CD8-positive, alpha-beta memory T cell (primary cell): ENCODE data around the gene ZDHHC13. TPM values are rescaled to one million over a fixed set of nuclear protein-coding genes. Genes with fewer than 3 reads are reported as not detected.

ENCODE experiments used
- CTCF ChIA-PET: fragments of 350-600 bp; sonication (Branson Sonifier 250); formaldehyde crosslinking; loops from one replicate; lab custom pipeline; 2021; ENCODE audit warnings: antibody characterized with exemption; lab: Charles Lee
- POLR2A ChIA-PET: fragments of 350-600 bp; sonication (Branson Sonifier 250); formaldehyde crosslinking; loops from one replicate; lab custom pipeline; 2021; ENCODE audit warnings: antibody characterized with exemption; lab: Charles Lee
- DNase-seq, 5 donors: peaks; one replicate each; pipeline versions ENCODE4 v3.0.0 to v3.0.0-alpha.2; 2020 to 2022; ENCODE audit warnings: mixed read lengths in 1 of 5
- H3K27ac ChIP-seq: one replicate; pipeline ENCODE4 v1.7.0; 2013; ENCODE audit warnings: low read depth, mild to moderate bottlenecking, low read length, moderate library complexity
- H3K27me3 ChIP-seq: 2 replicates; pipeline ENCODE4 v1.7.0; 2013; ENCODE audit warnings: low read length, mild to moderate bottlenecking; ENCODE audit not compliant: insufficient read depth, poor library complexity, severe bottlenecking
- H3K36me3 ChIP-seq: 2 replicates; pipeline ENCODE4 v1.7.0; 2013; ENCODE audit warnings: mild to moderate bottlenecking, low read length, moderate library complexity; ENCODE audit not compliant: insufficient read depth
- H3K4me1 ChIP-seq: 2 replicates; pipeline ENCODE4 v1.7.0; 2013; ENCODE audit warnings: mild to moderate bottlenecking, low read length, moderate library complexity; ENCODE audit not compliant: insufficient read depth
- H3K4me3 ChIP-seq: 2 replicates; pipeline ENCODE4 v1.7.0; 2013; ENCODE audit warnings: mild to moderate bottlenecking, low read length
- H3K9me3 ChIP-seq: 2 replicates; pipeline ENCODE4 v1.7.0; 2013; ENCODE audit warnings: mild to moderate bottlenecking, low read length
- H3K27ac Mint-ChIP-seq, 8 donors: one replicate each; pipeline ENCODE4 v1.8.0; 2020 to 2021; ENCODE audit warnings: mixed read lengths in 8 of 8, mild to moderate bottlenecking in 6 of 8, inconsistent platforms in 3 of 8, moderate library complexity in 3 of 8
- H3K27me3 Mint-ChIP-seq, 2 donors: one replicate each; pipeline ENCODE4 v1.8.0; 2020 to 2021; ENCODE audit warnings: mixed read lengths in 2 of 2, mild to moderate bottlenecking in 1 of 2, moderate library complexity in 1 of 2
- H3K36me3 Mint-ChIP-seq, 3 donors: one replicate each; pipeline ENCODE4 v1.8.0; 2020 to 2021; ENCODE audit warnings: mixed read lengths in 3 of 3, inconsistent platforms in 1 of 3, mild to moderate bottlenecking in 1 of 3
- H3K4me1 Mint-ChIP-seq, 3 donors: one replicate each; pipeline ENCODE4 v1.8.0; 2020 to 2021; ENCODE audit warnings: mixed read lengths in 3 of 3, inconsistent platforms in 1 of 3, mild to moderate bottlenecking in 1 of 3
- H3K4me3 Mint-ChIP-seq, 7 donors: one replicate each; pipeline ENCODE4 v1.8.0; 2020 to 2021; ENCODE audit warnings: mixed read lengths in 7 of 7, mild to moderate bottlenecking in 6 of 7, moderate library complexity in 4 of 7, inconsistent platforms in 2 of 7
- H3K9me3 Mint-ChIP-seq, 5 donors: one replicate each; pipeline ENCODE4 v1.8.0; 2020 to 2022; ENCODE audit warnings: mixed read lengths in 5 of 5, mild to moderate bottlenecking in 3 of 5, moderate library complexity in 2 of 5, inconsistent platforms in 1 of 5
- polyA plus RNA-seq: library from polyadenylated mRNA; unstranded; fragments of 300-500 nt; fragmentation: Illumina TruSeq; gene quantifications from one replicate; pipeline ENCODE4 v1.2.3, GENCODE V29; 2021
- total RNA-seq, 2 experiments: library from RNA; stranded (reverse); gene quantifications; one replicate each; pipeline ENCODE4 v1.2.3, GENCODE V29; 2021

ZDHHC13 gene, protein sequence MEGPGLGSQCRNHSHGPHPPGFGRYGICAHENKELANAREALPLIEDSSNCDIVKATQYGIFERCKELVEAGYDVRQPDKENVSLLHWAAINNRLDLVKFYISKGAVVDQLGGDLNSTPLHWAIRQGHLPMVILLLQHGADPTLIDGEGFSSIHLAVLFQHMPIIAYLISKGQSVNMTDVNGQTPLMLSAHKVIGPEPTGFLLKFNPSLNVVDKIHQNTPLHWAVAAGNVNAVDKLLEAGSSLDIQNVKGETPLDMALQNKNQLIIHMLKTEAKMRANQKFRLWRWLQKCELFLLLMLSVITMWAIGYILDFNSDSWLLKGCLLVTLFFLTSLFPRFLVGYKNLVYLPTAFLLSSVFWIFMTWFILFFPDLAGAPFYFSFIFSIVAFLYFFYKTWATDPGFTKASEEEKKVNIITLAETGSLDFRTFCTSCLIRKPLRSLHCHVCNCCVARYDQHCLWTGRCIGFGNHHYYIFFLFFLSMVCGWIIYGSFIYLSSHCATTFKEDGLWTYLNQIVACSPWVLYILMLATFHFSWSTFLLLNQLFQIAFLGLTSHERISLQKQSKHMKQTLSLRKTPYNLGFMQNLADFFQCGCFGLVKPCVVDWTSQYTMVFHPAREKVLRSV
- total RNA-seq (10 to 100 TPM; 22.1 to 22.6 TPM), polyA plus RNA-seq (16.6 TPM)

DNA sequence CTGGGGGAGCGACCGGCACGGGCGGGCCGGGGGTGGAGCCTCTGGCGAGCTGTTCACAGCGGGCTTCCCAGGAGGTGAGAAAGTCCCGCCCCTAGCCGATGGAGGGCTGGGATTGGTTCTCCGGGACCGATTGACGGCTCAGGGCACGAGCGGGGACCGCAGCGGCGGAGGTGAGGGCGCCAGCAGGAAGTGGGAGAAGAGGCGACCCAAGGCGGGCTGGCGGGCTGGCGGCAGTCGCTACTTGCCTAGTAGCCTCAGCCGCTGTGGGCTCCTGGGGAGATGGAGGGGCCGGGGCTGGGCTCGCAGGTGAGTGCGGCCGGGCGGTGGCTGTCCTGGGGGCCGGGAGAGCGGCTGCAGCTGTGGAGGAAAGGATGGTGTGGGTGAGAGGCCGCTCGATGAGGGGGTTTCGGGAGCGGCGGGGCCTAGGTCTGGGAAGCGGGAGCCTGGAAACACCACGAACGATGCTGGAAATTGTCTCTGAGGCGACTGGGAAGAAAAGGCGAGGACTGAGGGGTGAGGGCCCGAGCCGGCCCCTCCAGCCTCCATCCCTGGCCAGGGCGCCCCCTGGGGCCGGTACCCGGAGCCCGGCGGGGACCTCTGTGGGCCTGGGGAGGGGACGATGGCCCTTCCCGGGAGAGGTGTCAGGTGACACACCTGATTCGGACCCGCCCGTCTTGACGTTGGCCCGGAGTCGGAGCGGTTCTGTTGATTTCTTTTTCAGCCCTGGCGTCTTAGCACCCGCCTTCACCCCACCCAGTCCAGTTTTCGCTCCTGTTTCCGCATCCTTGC lies at the start of gene ZDHHC13:
Gene ZDHHC13, plus strand, starts transcription at position 198 of the 789 bp plus-strand sequence. Its CDS starts 82 bp downstream, at position 280.
- H3K4me1 ChIP-seq = peaks cover 18% of the 10 kb centered on the region
- Mint-ChIP-seq H3K27me3 (no peaks in the 10 kb centered on the region), H3K4me3 (peak within 1 kb of the TSS; percentile 91 to 99 (median 92)), H3K4me1 (peaks cover 50 to 58% (median 53%) of the 10 kb centered on the region in 3 donors), H3K27ac (peak within 1 kb of the TSS; percentile 66 to 96 (median 88)), H3K36me3 (peaks cover 0 to 14% (median 5%) of the 10 kb centered on the region in 3 donors), H3K9me3 (no peaks in the 10 kb centered on the region)
- H3K36me3 ChIP-seq = no peaks in the 10 kb centered on the region
- peak; percentile 90 to 96 (median 92) for DNase-seq
- ChIA-PET POLR2A (no interaction called here), CTCF (no interaction called here)
- peak within 1 kb of the TSS; percentile 75 for H3K4me3 ChIP-seq
- no peaks in the 10 kb centered on the region for H3K9me3 ChIP-seq
- peak within 1 kb of the TSS; percentile 66 for H3K27ac ChIP-seq
- no peaks in the 10 kb centered on the region for H3K27me3 ChIP-seq

DNA sequence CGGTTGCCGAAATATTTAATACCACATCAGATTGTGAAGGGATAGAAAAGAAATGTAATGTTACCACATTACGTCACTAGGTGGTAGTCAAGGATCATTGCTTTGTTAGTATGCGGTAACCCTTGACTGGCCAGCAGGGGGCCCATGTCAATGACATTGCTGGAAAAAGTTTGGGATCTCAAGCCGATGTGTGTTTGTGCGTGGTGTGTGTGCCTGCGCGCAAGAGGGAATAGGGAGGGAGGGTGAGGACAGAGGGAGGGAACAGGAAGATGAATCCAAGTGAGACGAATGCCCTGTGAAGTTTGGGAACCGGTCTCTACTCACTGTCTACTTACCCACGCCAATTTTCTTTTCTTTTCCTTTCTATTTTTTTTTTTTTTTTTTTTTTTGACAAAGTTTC lies 45.7 kb upstream of the ZDHHC13 start:
- ChIA-PET CTCF (interaction anchor here (0.7 to 4.3 kb wide), 13 partner anchors 7 to 483 kb away, joined by 3 to 13 read pairs (median 4); partner anchors contain the start of gene MRGPRX2), POLR2A (no interaction called here)
- no peaks in the 10 kb centered on the region for H3K27me3 ChIP-seq
- H3K27me3 Mint-ChIP-seq = peaks cover 10 to 23% of the 10 kb centered on the region in 2 donors
- DNase-seq = peak; percentile 24 to 67 (median 36)
- peak overlapping the region in 6 of 7 donors; percentile 3 to 90 (median 48) for H3K4me3 Mint-ChIP-seq
- no peak overlapping the region for H3K27ac ChIP-seq
- no peaks in the 10 kb centered on the region for H3K36me3 ChIP-seq
- peaks cover 0 to 14% (median 7%) of the 10 kb centered on the region in 5 donors for H3K9me3 Mint-ChIP-seq
- H3K4me1 Mint-ChIP-seq = peaks cover 5 to 7% (median 5%) of the 10 kb centered on the region in 3 donors
- peaks cover 4% of the 10 kb centered on the region for H3K9me3 ChIP-seq
- no peak overlapping the region for H3K4me3 ChIP-seq
- no peaks in the 10 kb centered on the region for H3K4me1 ChIP-seq
- peak overlapping the region in 3 of 8 donors; percentile 17 to 52 (median 43) for H3K27ac Mint-ChIP-seq
- H3K36me3 Mint-ChIP-seq = peaks cover 0 to 7% (median 0%) of the 10 kb centered on the region in 3 donors

DNA sequence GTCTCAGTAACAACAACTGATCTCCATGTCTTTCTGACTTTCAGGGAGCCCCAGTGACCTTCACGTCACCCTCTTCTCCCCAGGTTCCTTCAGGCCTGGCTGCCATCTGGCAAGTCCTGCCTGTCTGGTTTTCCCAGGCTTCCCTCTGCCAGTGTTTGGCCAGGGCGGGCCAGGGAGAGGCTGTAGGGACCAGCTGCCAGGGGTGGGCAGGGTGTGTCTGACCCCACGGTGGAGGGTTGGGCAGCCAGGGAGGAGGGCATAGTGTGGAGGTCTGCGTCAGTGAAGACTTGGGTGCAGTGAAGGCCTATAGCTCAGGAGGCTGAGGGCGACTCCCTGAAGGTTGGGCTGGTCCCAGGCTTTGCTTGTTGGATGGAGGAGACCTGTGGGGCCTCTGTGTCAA lies 44.5 kb upstream of the ZDHHC13 start:
- H3K4me3 Mint-ChIP-seq = no peak overlapping the region

DNA sequence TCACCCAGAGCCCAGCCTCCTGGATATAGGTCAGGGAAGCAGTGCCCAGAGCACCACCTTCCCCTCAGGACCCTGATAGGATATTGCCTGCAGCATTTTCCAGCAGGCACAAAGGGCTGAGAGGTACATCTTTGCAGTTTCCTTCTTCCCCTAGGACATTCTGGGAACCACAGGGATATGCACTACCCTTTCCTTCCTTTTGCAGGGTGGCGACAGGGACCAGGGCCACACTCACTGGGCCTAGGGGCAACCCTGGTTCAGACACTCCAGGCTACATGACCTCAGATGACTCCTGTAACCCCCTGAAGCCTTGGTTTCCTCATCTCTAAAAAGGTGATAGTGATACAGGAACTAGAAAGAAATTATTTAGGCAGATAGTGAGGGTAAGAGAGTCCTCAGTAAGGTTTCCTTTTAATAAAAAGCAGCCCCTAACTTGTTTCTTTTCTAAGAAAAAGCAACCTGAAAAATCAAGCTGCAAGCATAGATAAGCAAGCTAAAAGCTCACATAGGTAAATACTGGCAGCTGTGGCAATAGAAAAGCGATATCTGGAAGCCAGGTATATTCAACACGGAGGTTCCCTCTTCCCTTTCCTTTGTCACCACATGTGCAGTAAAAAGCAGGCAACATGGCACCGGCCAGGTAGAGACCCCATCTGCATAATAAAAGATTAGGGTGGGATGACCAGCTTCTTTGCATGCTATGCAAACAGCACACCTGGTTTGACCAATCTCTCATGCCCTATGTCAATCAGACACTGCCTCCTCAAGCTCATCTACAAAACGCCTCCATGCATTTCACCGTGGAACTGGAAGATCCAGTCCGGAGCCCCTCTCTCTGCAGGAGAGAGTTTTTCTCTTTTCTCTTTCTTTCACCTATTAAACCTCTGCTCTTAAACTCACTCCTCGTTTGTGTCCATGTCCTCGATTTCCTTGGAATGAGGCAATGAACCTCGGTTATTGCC lies 43.2 kb upstream of the ZDHHC13 start:
- Histone ChIP-seq H3K4me3 (no peak overlapping the region), H3K4me1 (no peaks in the 10 kb centered on the region), H3K36me3 (no peaks in the 10 kb centered on the region), H3K27ac (no peak overlapping the region), H3K9me3 (peaks cover 4% of the 10 kb centered on the region), H3K27me3 (no peaks in the 10 kb centered on the region)
- no peak overlapping the region for H3K4me3 Mint-ChIP-seq
- ChIA-PET CTCF (interaction anchor here (0.9 to 1.3 kb wide), 5 partner anchors 9 to 186 kb away, joined by 3 read pairs; partner anchors contain the start of gene MRGPRX2), POLR2A (no interaction called here)
- peak overlapping the region in 1 of 8 donors; percentile 30 for H3K27ac Mint-ChIP-seq
- DNase-seq = no peak
- peaks cover 0 to 11% (median 5%) of the 10 kb centered on the region in 5 donors for H3K9me3 Mint-ChIP-seq
- H3K4me1 Mint-ChIP-seq = peaks cover 5 to 10% (median 5%) of the 10 kb centered on the region in 3 donors
- H3K27me3 Mint-ChIP-seq = peaks cover 8 to 11% of the 10 kb centered on the region in 2 donors
- peaks cover 0 to 6% (median 0%) of the 10 kb centered on the region in 3 donors for H3K36me3 Mint-ChIP-seq

More for the DNA sequence above, 44.5 kb upstream of the ZDHHC13 start:
- no peaks in the 10 kb centered on the region for H3K27me3 ChIP-seq
- no peaks in the 10 kb centered on the region for H3K36me3 ChIP-seq
- no peak overlapping the region for H3K4me3 ChIP-seq
- H3K9me3 ChIP-seq = peaks cover 4% of the 10 kb centered on the region
- Mint-ChIP-seq H3K9me3 (peaks cover 0 to 14% (median 7%) of the 10 kb centered on the region in 5 donors), H3K36me3 (peaks cover 0 to 7% (median 0%) of the 10 kb centered on the region in 3 donors), H3K4me1 (peaks cover 5 to 10% (median 5%) of the 10 kb centered on the region in 3 donors), H3K27ac (no peak overlapping the region), H3K27me3 (peaks cover 10 to 17% of the 10 kb centered on the region in 2 donors)
- H3K27ac ChIP-seq = no peak overlapping the region
- DNase-seq = no peak
- H3K4me1 ChIP-seq = no peaks in the 10 kb centered on the region
- ChIA-PET CTCF (interaction anchor here (1.3 to 2.4 kb wide), 3 partner anchors 8 to 187 kb away, joined by 3 to 13 read pairs (median 3); partner anchors contain the start of gene MRGPRX2), POLR2A (no interaction called here)

DNA sequence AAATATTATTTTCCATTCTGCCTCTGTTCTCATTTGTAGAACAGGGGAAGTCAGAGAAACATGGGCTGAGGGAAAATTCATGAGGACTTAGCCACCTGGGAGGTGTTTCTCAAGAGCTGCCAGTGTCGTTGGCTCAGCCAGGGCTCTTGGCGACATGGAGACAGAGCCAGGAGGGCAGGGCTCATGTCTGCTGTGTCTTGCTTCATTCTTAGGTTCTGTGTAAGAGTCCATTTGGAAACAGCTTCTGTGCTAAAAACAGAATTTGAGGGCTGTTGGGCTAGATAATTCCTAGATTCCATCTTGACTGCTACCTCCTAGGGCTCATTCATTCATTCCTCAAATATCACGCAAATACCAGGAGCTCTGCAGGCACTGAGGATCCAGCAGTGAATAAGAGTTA lies 41.3 kb upstream of the ZDHHC13 start:
- no peak overlapping the region for H3K27ac Mint-ChIP-seq
- POLR2A ChIA-PET = no interaction called here
- Histone ChIP-seq H3K27ac (no peak overlapping the region), H3K4me1 (no peaks in the 10 kb centered on the region), H3K27me3 (peaks cover 3% of the 10 kb centered on the region), H3K36me3 (no peaks in the 10 kb centered on the region), H3K9me3 (no peaks in the 10 kb centered on the region), H3K4me3 (no peak overlapping the region)
- no peaks in the 10 kb centered on the region for H3K36me3 Mint-ChIP-seq
- DNase-seq = no peak
- CTCF ChIA-PET = interaction anchor here (1.0 to 2.7 kb wide), 2 partner anchors 13 to 19 kb away, joined by 3 to 20 read pairs; no protein-coding TSS in a partner anchor
- no peak overlapping the region for H3K4me3 Mint-ChIP-seq
- no peaks in the 10 kb centered on the region for H3K9me3 Mint-ChIP-seq
- H3K27me3 Mint-ChIP-seq = peaks cover 4% of the 10 kb centered on the region in 2 donors
- peaks cover 5 to 10% (median 5%) of the 10 kb centered on the region in 3 donors for H3K4me1 Mint-ChIP-seq

DNA sequence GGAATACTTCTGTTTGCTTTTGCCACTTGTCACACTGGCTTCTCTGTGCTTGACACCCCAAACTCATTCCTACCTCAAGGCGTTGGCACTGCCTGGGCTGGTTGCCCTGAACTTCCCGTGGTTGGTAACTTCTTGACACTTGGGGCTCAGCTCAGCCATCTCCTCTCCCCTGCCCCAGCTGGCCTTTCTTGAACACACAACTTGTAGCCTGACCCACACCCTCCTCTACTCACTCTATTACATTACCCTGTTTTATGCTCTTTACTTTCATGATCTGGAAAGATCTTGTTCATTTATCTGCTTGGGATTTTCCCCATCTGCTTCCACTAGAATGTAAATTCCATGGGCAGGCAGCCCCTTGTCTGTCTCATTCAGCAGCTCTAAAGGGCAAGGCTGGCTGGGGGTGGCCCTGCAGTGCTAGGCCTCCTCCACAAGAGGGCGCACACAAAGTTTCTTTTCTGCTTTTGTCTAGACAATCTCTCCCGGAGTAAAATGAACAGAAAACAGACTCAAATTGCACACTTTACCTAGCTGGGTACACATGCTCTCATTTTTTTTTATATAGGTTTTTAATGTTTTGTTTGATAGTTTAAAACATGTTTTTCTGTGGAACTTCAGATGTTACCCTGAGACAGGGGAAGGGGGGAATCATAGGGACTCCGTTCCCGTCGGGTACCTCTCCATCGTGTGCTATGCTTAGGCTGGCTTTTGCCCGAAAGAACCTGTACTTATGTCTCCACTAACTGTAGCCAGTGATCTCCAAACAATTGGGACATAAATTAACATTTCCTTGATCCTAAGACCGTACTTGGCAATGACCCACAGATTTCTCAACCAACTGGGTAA lies 40.0 kb upstream of the ZDHHC13 start:
- H3K4me3 Mint-ChIP-seq = no peak overlapping the region
- H3K4me3 ChIP-seq = no peak overlapping the region
- H3K36me3 Mint-ChIP-seq = no peaks in the 10 kb centered on the region
- H3K9me3 ChIP-seq = no peaks in the 10 kb centered on the region
- H3K4me1 ChIP-seq = no peaks in the 10 kb centered on the region
- peak overlapping the region in 1 of 8 donors; percentile 27 for H3K27ac Mint-ChIP-seq
- H3K27me3 ChIP-seq = peaks cover 3% of the 10 kb centered on the region
- CTCF ChIA-PET = interaction anchor here (1.0 to 3.4 kb wide), 7 partner anchors 8 to 45 kb away, joined by 3 to 20 read pairs (median 5); no protein-coding TSS in a partner anchor
- POLR2A ChIA-PET = no interaction called here
- peaks cover 0 to 4% (median 0%) of the 10 kb centered on the region in 3 donors for H3K4me1 Mint-ChIP-seq
- DNase-seq = peak; percentile 26 to 65 (median 46)
- no peaks in the 10 kb centered on the region for H3K36me3 ChIP-seq
- no peak overlapping the region for H3K27ac ChIP-seq
- peaks cover 4 to 5% of the 10 kb centered on the region in 2 donors for H3K27me3 Mint-ChIP-seq
- H3K9me3 Mint-ChIP-seq = no peaks in the 10 kb centered on the region
